GM23338 (cell line): ENCODE results near the gene COG1. TPM values are rescaled to one million over a fixed set of nuclear protein-coding genes. Genes with fewer than 3 reads are reported as not detected.
A peak's percentile ranks its signal among the peaks of the same experiment; 100 is the strongest.

Experiments used
- ATAC-seq: fragments of 200-7000 bp; cut with Tn5 transposase; 3 replicates; pipeline ENCODE4 v1.9.1; 2020
- DNase-seq: peaks from one replicate; pipeline ENCODE4 v3.0.0-alpha.2; 2015; ENCODE audit warnings: low spot score
- H2AFZ ChIP-seq: fragments of 200-600 bp; sonication (generic); 2 replicates; pipeline ENCODE4 v1.8.0; 2016; ENCODE audit warnings: antibody characterized with exemption, mild to moderate bottlenecking, moderate library complexity
- H3F3A ChIP-seq: fragments of 200-600 bp; sonication (generic); replicated peaks from 2 replicates; pipeline ENCODE4 v1.8.0; 2017; ENCODE audit warnings: antibody characterized with exemption, mixed run types, low read depth
- H3K27ac ChIP-seq: fragments of 200-600 bp; sonication (generic); 2 replicates; pipeline ENCODE4 v1.6.1; 2016; ENCODE audit warnings: low read depth
- H3K27me3 ChIP-seq: fragments of 200-600 bp; sonication (generic); 2 replicates; pipeline ENCODE4 v1.8.0; 2016; ENCODE audit warnings: mild to moderate bottlenecking, mixed run types, moderate library complexity; ENCODE audit not compliant: insufficient read depth
- H3K36me3 ChIP-seq: fragments of 200-600 bp; sonication (generic); 2 replicates; pipeline ENCODE4 v1.8.0; 2016; ENCODE audit warnings: mild to moderate bottlenecking; ENCODE audit not compliant: insufficient read depth
- H3K4me1 ChIP-seq: fragments of 200-600 bp; sonication (generic); 2 replicates; pipeline ENCODE4 v1.8.0; 2016; ENCODE audit warnings: mild to moderate bottlenecking, moderate library complexity; ENCODE audit not compliant: insufficient read depth
- H3K4me2 ChIP-seq: fragments of 200-600 bp; sonication (generic); 2 replicates; pipeline ENCODE4 v1.7.1; 2017; ENCODE audit warnings: mixed run types
- H3K4me3 ChIP-seq: fragments of 200-600 bp; sonication (generic); 2 replicates; pipeline ENCODE4 v1.6.1; 2016; ENCODE audit warnings: mixed run types
- H3K79me2 ChIP-seq: fragments of 200-600 bp; sonication (generic); replicated peaks from 2 replicates; pipeline ENCODE4 v1.8.0; 2017; ENCODE audit warnings: mild to moderate bottlenecking; ENCODE audit not compliant: insufficient read depth
- H3K9me2 ChIP-seq: fragments of 200-600 bp; sonication (generic); 2 replicates; pipeline ENCODE4 v1.8.0; 2017; ENCODE audit not compliant: insufficient read depth
- H4K20me1 ChIP-seq: fragments of 200-600 bp; sonication (generic); replicated peaks from 2 replicates; pipeline ENCODE4 v1.8.0; 2017; ENCODE audit warnings: mild to moderate bottlenecking; ENCODE audit not compliant: insufficient read depth
- H3K27ac Mint-ChIP-seq: 2 replicates; pipeline ENCODE4 v1.8.0; 2020; ENCODE audit warnings: inconsistent platforms, mild to moderate bottlenecking, moderate library complexity, mixed read lengths
- H3K27me3 Mint-ChIP-seq: 3 replicates; pipeline ENCODE4 v1.8.0; 2022; ENCODE audit warnings: low read depth, mild to moderate bottlenecking, moderate library complexity, mixed read lengths, inconsistent platforms; ENCODE audit not compliant: insufficient read depth, poor library complexity
- H3K36me3 Mint-ChIP-seq: 3 replicates; pipeline ENCODE4 v1.8.0; 2021; ENCODE audit warnings: low read depth, mild to moderate bottlenecking, inconsistent platforms, moderate library complexity, mixed read lengths
- H3K4me1 Mint-ChIP-seq: 3 replicates; pipeline ENCODE4 v1.8.0; 2020; ENCODE audit warnings: mild to moderate bottlenecking, inconsistent platforms, mixed read lengths
- H3K4me3 Mint-ChIP-seq: 3 replicates; pipeline ENCODE4 v1.8.0; 2021; ENCODE audit warnings: moderate library complexity, mild to moderate bottlenecking, inconsistent platforms, mixed read lengths
- H3K9me3 Mint-ChIP-seq: 3 replicates; pipeline ENCODE4 v1.8.0; 2020; ENCODE audit warnings: moderate library complexity, mild to moderate bottlenecking, inconsistent platforms, mixed read lengths
- CREB1 ChIP-seq: fragments of 250-450 bp; sonication (Bioruptor Pico); IDR thresholded peaks from 2 replicates; pipeline ENCODE4 v1.5.0; 2020; ENCODE audit warnings: low read depth, mild to moderate bottlenecking, moderate library complexity
- EZH2phosphoT487 ChIP-seq: fragments of 200-600 bp; sonication (generic); IDR thresholded peaks from one replicate; pipeline ENCODE4 v1.8.1; 2018; ENCODE audit warnings: antibody characterized with exemption; ENCODE audit not compliant: unreplicated experiment
- NANOG ChIP-seq: IDR thresholded peaks from 2 replicates; pipeline ENCODE4 v1.6.1; 2016; ENCODE audit warnings: antibody characterized with exemption, borderline replicate concordance
- POLR2AphosphoS5 ChIP-seq: IDR thresholded peaks from 2 replicates; pipeline ENCODE4 v1.6.1; 2016; ENCODE audit warnings: antibody characterized with exemption, low read depth
- ZNF331 ChIP-seq: fragments of 250-450 bp; sonication (Bioruptor Pico); IDR thresholded peaks from 2 replicates; pipeline ENCODE4 v1.5.0; 2020; ENCODE audit warnings: low read depth, mild to moderate bottlenecking, moderate library complexity
- polyA plus RNA-seq: library from polyadenylated mRNA; unstranded; fragments of >200 nt; fragmentation: Nextera tagmentation; extraction: Ambion mirVana; gene quantifications from 2 replicates; pipeline ENCODE4 v1.2.1, GENCODE V29; 2016
- total RNA-seq: library from RNA; depleted of rRNA; stranded (reverse); fragments of >200 nt; shearing (Covaris generic); gene quantifications from 2 replicates; pipeline ENCODE4 v1.2.3, GENCODE V29; 2014
- TF ChIP-seq, protein P1 (sequence below), 2 experiments: fragments of 200-600 bp in 1 of 2; sonication (generic) in 1 of 2; conservative IDR thresholded peaks; 2 replicates each; pipeline versions ENCODE4 v1.5.1 to v1.6.1; 2016 to 2017; ENCODE audit warnings: antibody characterized with exemption in 2 of 2, low read depth in 2 of 2, mild to moderate bottlenecking in 2 of 2, moderate library complexity in 1 of 2

Gene COG1
- total and polyA plus RNA-seq, 2 experiments from 2014 or later: 15.0 to 26.1 TPM

DNA sequence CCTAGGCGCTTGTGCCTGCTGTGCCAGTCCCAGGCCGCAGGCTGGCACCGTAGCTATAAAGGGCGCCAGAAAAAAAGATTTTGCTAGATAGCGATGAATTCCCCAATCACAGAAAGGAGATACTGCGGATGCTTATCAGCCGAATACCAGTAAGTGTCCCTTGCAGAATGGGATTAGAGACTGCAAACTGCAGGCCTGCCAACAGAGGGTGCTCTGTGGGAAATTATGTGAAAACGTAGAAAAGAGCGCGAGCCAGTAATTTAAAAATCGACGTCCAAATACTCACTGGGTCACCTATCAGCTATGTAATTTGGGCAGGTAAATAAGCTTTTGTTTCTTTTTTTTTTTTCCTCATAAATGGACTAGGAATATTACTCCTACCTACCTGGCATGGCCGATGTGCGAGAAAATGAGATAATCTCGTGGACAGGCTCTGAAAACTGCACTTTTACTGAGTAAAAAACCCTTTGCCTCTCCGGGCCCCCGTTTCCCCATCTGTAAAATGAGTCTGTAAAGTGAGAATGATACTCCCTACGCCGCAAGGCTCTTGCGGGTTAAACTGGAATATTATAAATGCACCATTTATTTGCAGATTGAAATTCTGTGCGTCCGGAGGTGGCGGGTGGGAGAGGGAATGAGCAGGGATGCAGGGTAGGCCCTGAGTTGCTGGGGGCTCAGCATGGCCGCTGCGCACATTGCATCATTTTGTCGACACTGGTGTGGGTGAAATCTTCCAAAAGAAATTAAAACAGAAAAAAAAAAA is 1.2 kb upstream of the COG1 start:
- H3K4me1 Mint-ChIP-seq: peaks cover 23% of the 10 kb centered on the region
- Histone ChIP-seq H3K9me2 (no peaks in the 10 kb centered on the region), H3K27me3 (no peaks in the 10 kb centered on the region), H2AFZ (0 out of 2 replicates have a peak overlapping the region, but pooled peaks have one; percentile 8), H3K27ac (peak overlapping the region; percentile 92), H3K4me2 (peak overlapping the region; percentile 95), H3K36me3 (no peaks in the 10 kb centered on the region; the same call in 1 of the 2 replicates), H3K4me1 (peaks cover 5% of the 10 kb centered on the region), H3K4me3 (peak overlapping the region; percentile 82), H3K79me2 (peaks cover 15% of the 10 kb centered on the region), H3F3A (0 out of 2 replicates have a peak, but pooled peaks cover 2% of the 10 kb centered on the region), H4K20me1 (peaks cover 8% of the 10 kb centered on the region; the same call in 1 of the 2 replicates)
- peak; percentile 33 for ATAC-seq
- peak; percentile 84 for DNase-seq
- H3K9me3 Mint-ChIP-seq: no peaks in the 10 kb centered on the region
- TF ChIP-seq, protein P1, sequence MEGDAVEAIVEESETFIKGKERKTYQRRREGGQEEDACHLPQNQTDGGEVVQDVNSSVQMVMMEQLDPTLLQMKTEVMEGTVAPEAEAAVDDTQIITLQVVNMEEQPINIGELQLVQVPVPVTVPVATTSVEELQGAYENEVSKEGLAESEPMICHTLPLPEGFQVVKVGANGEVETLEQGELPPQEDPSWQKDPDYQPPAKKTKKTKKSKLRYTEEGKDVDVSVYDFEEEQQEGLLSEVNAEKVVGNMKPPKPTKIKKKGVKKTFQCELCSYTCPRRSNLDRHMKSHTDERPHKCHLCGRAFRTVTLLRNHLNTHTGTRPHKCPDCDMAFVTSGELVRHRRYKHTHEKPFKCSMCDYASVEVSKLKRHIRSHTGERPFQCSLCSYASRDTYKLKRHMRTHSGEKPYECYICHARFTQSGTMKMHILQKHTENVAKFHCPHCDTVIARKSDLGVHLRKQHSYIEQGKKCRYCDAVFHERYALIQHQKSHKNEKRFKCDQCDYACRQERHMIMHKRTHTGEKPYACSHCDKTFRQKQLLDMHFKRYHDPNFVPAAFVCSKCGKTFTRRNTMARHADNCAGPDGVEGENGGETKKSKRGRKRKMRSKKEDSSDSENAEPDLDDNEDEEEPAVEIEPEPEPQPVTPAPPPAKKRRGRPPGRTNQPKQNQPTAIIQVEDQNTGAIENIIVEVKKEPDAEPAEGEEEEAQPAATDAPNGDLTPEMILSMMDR (conservative IDR thresholded peaks at IDR 0.05; ENCODE audit: low read depth in 2 of 2): peak; percentile 79 to 97
- no peak for TF ChIP-seq NANOG
- H3K36me3 Mint-ChIP-seq: peaks cover 14% of the 10 kb centered on the region
- H3K27ac Mint-ChIP-seq: peak overlapping the region; percentile 99
- H3K4me3 Mint-ChIP-seq: peak overlapping the region; percentile 92
- H3K27me3 Mint-ChIP-seq: peaks cover 13% of the 10 kb centered on the region

DNA sequence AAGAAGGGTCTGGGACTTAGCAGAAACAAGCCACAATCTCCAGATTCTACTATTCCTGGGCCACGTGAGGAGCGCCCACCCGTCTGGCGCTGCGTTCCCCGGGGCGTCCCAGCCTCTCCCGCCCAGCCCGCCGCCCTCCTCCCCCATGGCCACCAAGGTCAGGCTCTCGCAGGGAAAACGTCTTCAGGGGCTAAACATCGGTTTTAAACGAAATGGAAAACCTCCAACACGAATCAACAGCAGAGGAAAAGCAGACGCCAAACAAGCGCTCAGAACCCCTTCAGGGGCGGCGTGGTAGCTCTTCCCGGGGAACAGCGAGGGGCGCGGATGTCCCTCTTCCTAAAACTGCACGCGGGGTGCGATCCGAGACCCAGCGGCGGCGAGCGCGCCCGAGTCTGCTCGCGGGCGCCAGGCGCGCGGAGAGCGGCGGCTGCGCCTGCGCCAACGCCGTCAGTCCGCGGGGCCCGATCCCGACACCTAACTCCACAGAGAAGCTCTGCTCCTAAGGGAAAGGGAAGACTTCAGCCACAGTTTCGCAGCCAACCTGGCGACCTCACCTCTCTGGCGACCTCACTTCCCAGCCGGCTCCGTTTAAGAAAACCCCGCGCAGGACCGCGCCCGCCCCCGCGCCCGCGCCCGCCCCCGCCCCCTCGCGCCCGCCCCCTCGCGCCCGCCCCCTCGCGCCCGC is 505 bp upstream of the COG1 start:
- peak; percentile 76 for DNase-seq
- Histone ChIP-seq H3K4me1 (peaks cover 5% of the 10 kb centered on the region), H3K9me2 (no peaks in the 10 kb centered on the region), H4K20me1 (peaks cover 12% of the 10 kb centered on the region), H2AFZ (0 out of 2 replicates have a peak overlapping the region, but pooled peaks have one; percentile 8), H3K79me2 (peaks cover 14% of the 10 kb centered on the region), H3F3A (0 out of 2 replicates have a peak, but pooled peaks cover 4% of the 10 kb centered on the region), H3K36me3 (peaks cover 6% of the 10 kb centered on the region; the same call in 1 of the 2 replicates), H3K4me2 (peak overlapping the region; percentile 95), H3K27ac (peak overlapping the region; percentile 92), H3K4me3 (peak overlapping the region; percentile 82), H3K27me3 (no peaks in the 10 kb centered on the region)
- TF ChIP-seq POLR2AphosphoS5 (peak; percentile 76), CREB1 (CRISPR knock-in tag) (no peak)
- peak; percentile 44 for ATAC-seq
- Mint-ChIP-seq H3K36me3 (peaks cover 22% of the 10 kb centered on the region), H3K4me3 (peak overlapping the region; percentile 92), H3K27me3 (peaks cover 15% of the 10 kb centered on the region), H3K4me1 (peaks cover 24% of the 10 kb centered on the region), H3K9me3 (no peaks in the 10 kb centered on the region), H3K27ac (peak overlapping the region; percentile 99)

DNA sequence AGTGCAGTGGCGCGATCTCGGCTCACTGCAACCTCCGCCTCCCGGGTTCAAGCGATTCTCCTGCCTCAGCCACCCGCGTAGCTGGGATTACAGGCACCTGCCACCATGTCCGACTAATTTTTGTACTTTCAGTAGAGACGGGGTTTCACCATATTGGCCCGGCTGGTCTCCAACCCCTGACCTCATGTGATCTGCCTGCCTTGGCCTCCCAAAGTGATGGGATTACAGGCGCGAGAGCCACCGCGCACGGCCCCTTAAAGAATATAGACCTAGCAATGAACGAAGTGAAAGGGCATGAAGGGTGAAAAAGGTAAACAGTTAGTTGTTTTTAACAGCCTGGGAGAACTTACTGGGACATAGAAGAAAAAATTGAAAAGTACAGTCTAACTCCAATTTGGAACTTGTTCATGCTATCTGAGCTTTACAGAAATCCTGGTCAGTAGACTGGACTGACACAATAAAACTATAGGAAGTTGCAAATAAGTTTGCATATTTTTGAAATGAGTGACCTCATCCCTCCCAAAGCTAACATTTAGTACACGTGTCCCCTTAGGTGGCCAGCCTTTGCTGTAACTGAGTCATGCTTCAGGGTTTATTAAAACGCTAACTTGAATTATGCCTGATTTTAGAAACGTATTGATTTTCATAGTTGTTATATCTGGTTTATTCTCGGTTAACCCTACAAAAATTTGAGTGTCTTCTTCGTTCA is 1.8 kb downstream of the COG1 start:
- TF ChIP-seq CREB1 (CRISPR knock-in tag): no peak
- 0 out of 2 replicates have a peak, but pooled peaks have one; percentile 15 for TF ChIP-seq POLR2AphosphoS5
- no peak for TF ChIP-seq ZNF331 (CRISPR knock-in tag)
- TF ChIP-seq EZH2phosphoT487: no peak
- Histone ChIP-seq H3K4me3 (no peak overlapping the region), H3K27me3 (no peaks in the 10 kb centered on the region), H3K27ac (no peak overlapping the region), H4K20me1 (peaks cover 20% of the 10 kb centered on the region), H3K4me1 (peaks cover 5% of the 10 kb centered on the region), H3K4me2 (no peak overlapping the region), H3F3A (0 out of 2 replicates have a peak, but pooled peaks cover 4% of the 10 kb centered on the region), H3K36me3 (peaks cover 23% of the 10 kb centered on the region; the same call in 1 of the 2 replicates), H3K9me2 (no peaks in the 10 kb centered on the region), H2AFZ (no peak overlapping the region), H3K79me2 (peaks cover 10% of the 10 kb centered on the region)
- peaks cover 17% of the 10 kb centered on the region for H3K4me1 Mint-ChIP-seq
- H3K9me3 Mint-ChIP-seq: no peaks in the 10 kb centered on the region; the same call in 2 of the 3 replicates
- DNase-seq (no peak), ATAC-seq (no peak)
- H3K4me3 Mint-ChIP-seq: peak overlapping the region; percentile 60
- H3K27ac Mint-ChIP-seq: no peak overlapping the region
- peaks cover 38% of the 10 kb centered on the region for H3K36me3 Mint-ChIP-seq
- H3K27me3 Mint-ChIP-seq: peaks cover 22% of the 10 kb centered on the region
